Lung (tissue), 4 donors: ENCODE measurements around the gene PYGL. TPM values are rescaled to one million over a fixed set of nuclear protein-coding genes. Genes with fewer than 3 reads are reported as not detected.

Source experiments
- polyA plus RNA-seq, 2 donors: library from polyadenylated mRNA; stranded (reverse); fragments of 200-250 nt; gene quantifications; one replicate each; pipeline ENCODE4 v1.2.1, GENCODE V29; 2013
- total RNA-seq, 2 donors: library from RNA; depleted of rRNA in 1 of 2; stranded (reverse); fragments of >200 nt in 1 of 2; gene quantifications; one replicate each; pipeline ENCODE4 v1.2.1, GENCODE V29; 2014 to 2021
- donor health status: Bipolar disorder and iron deficiency.
- donor health status: healthy.
- donor health status: DM: yes; HTN: yes; CAD: no.

Gene PYGL
- total and polyA plus RNA-seq, 4 donors = 18.7 to 85.4 (median 45.3) TPM

Other genes starting within 250 kb of the PYGL start
- 10 to 100 TPM; 36.0 to 38.6 TPM for gene NIN, start 113.3 kb downstream of the PYGL start, total RNA-seq
- gene NIN, start 113.3 kb downstream of the PYGL start, polyA plus RNA-seq = 10 to 100 TPM in 1 of 2 donors, 1 to 10 TPM in 1; 5.2 to 12.4 TPM
- under 1 TPM in 1 of 2 donors, not detected in 1; 0.95 TPM for gene ABHD12B, start 72.4 kb downstream of the PYGL start, total RNA-seq
- 1 to 10 TPM in 1 of 2 donors, under 1 TPM in 1; 0.56 to 1.0 TPM for gene ABHD12B, start 72.4 kb downstream of the PYGL start, polyA plus RNA-seq
- 1 to 10 TPM in 1 of 2 donors, under 1 TPM in 1; 0.63 to 1.3 TPM for gene TRIM9, start 150.6 kb upstream of the PYGL start, total RNA-seq
- gene TRIM9, start 150.6 kb upstream of the PYGL start, polyA plus RNA-seq = under 1 TPM; 0.08 to 0.38 TPM